RWPE2 (cell line): ENCODE results near the gene PPP1R36.
"Not testable (repeated sequence)": the region's sequence is repeated elsewhere in the genome, so short reads cannot be mapped to it uniquely, and the experiment has no call there.

Experiments
- ATAC-seq: fragments of 200-7000 bp; cut with Tn5 transposase; 3 replicates; pipeline ENCODE4 v1.9.1; 2021; ENCODE audit warnings: low read depth
- DNase-seq: peaks from one replicate; pipeline ENCODE4 v3.0.0-alpha.2; 2020; ENCODE audit warnings: low spot score
- H3K27ac ChIP-seq: fragments of 450-650 bp; 2 replicates; pipeline ENCODE4 v1.5.1; 2017; ENCODE audit warnings: mild to moderate bottlenecking; ENCODE audit not compliant: poor library complexity, severe bottlenecking
- H3K27me3 ChIP-seq: fragments of 250-450 bp; sonication (Bioruptor Pico); 2 replicates; pipeline ENCODE4 v1.5.1; 2021; ENCODE audit warnings: mild to moderate bottlenecking, moderate library complexity; ENCODE audit not compliant: insufficient read depth, poor library complexity, severe bottlenecking
- H3K36me3 ChIP-seq: fragments of 250-450 bp; sonication (Bioruptor Pico); 2 replicates; pipeline ENCODE4 v1.5.1; 2020; ENCODE audit warnings: low read depth, mild to moderate bottlenecking, moderate library complexity
- H3K4me1 ChIP-seq: fragments of 250-450 bp; sonication (Bioruptor Pico); 2 replicates; pipeline ENCODE4 v1.5.1; 2021; ENCODE audit warnings: mild to moderate bottlenecking, moderate library complexity; ENCODE audit not compliant: insufficient read depth, poor library complexity, severe bottlenecking
- H3K4me3 ChIP-seq: fragments of 250-450 bp; sonication (Bioruptor Pico); 2 replicates; pipeline ENCODE4 v1.5.1; 2021; ENCODE audit warnings: mild to moderate bottlenecking, moderate library complexity; ENCODE audit not compliant: severe bottlenecking
- H3K9me3 ChIP-seq: fragments of 250-450 bp; sonication (Bioruptor Pico); 2 replicates; pipeline ENCODE4 v1.5.1; 2021; ENCODE audit warnings: mild to moderate bottlenecking, moderate library complexity; ENCODE audit not compliant: severe bottlenecking
- CTCF ChIP-seq: fragments of 450-650 bp; IDR thresholded peaks from one replicate; pipeline ENCODE4 v1.5.1; 2017; ENCODE audit warnings: mild to moderate bottlenecking, moderate library complexity; ENCODE audit not compliant: poor library complexity, severe bottlenecking

The PPP1R36 gene

GRCh38 chr14:64510825-64511671, 38.7 kb upstream of the PPP1R36 start:
- H3K27ac ChIP-seq, result peak overlapping the region; percentile 29
- peaks cover 38% of the 10 kb centered on the region for H3K4me1 ChIP-seq
- no peak overlapping the region for H3K4me3 ChIP-seq
- H3K27me3 ChIP-seq, result no peaks in the 10 kb centered on the region
- peaks cover 14% of the 10 kb centered on the region for H3K36me3 ChIP-seq
- TF ChIP-seq CTCF, result peak; percentile 99
- DNase-seq, result no peak
- ATAC-seq, result peak; percentile 46
- H3K9me3 ChIP-seq, result no peaks in the 10 kb centered on the region

- H3K27ac ChIP-seq, result no peak overlapping the region
- no peak for TF ChIP-seq CTCF
- peaks cover 25% of the 10 kb centered on the region for H3K4me1 ChIP-seq
- H3K27me3 ChIP-seq, result no peaks in the 10 kb centered on the region
- no peaks in the 10 kb centered on the region for H3K9me3 ChIP-seq
- no peak overlapping the region for H3K4me3 ChIP-seq
- H3K36me3 ChIP-seq, result peaks cover 14% of the 10 kb centered on the region
- DNase-seq, result no peak
- ATAC-seq, result no peak
These were observed 36.5 kb upstream of the PPP1R36 start for GRCh38 chr14:64513271-64513670.

- TF ChIP-seq CTCF, result no peak
- H3K4me3 ChIP-seq, result no peak overlapping the region
- H3K4me1 ChIP-seq, result peaks cover 18% of the 10 kb centered on the region
- no peaks in the 10 kb centered on the region for H3K9me3 ChIP-seq
- ATAC-seq (no peak), DNase-seq (no peak)
- H3K27me3 ChIP-seq, result no peaks in the 10 kb centered on the region
- no peak overlapping the region for H3K27ac ChIP-seq
- H3K36me3 ChIP-seq, result peaks cover 14% of the 10 kb centered on the region
These were observed 34.7 kb upstream of the PPP1R36 start for GRCh38 chr14:64515053-64515452.

- no peak for TF ChIP-seq CTCF
- ATAC-seq (no peak), DNase-seq (no peak)
- Histone ChIP-seq H3K4me3 (no peak overlapping the region), H3K27me3 (no peaks in the 10 kb centered on the region), H3K27ac (no peak overlapping the region), H3K9me3 (no peaks in the 10 kb centered on the region), H3K36me3 (peaks cover 18% of the 10 kb centered on the region), H3K4me1 (peaks cover 14% of the 10 kb centered on the region)
These were observed 32.8 kb upstream of the PPP1R36 start for GRCh38 chr14:64516969-64517368.

- Histone ChIP-seq H3K4me1 (peaks cover 14% of the 10 kb centered on the region), H3K36me3 (peaks cover 25% of the 10 kb centered on the region)
- ATAC-seq, H3K9me3 ChIP-seq, DNase-seq, H3K27me3 ChIP-seq, H3K4me3 ChIP-seq, H3K27ac ChIP-seq: not testable (repeated sequence)
These were observed 32.1 kb upstream of the PPP1R36 start for GRCh38 chr14:64517667-64518066.
